Measurements from ENCODE around the gene OSBPL7.

DNA sequence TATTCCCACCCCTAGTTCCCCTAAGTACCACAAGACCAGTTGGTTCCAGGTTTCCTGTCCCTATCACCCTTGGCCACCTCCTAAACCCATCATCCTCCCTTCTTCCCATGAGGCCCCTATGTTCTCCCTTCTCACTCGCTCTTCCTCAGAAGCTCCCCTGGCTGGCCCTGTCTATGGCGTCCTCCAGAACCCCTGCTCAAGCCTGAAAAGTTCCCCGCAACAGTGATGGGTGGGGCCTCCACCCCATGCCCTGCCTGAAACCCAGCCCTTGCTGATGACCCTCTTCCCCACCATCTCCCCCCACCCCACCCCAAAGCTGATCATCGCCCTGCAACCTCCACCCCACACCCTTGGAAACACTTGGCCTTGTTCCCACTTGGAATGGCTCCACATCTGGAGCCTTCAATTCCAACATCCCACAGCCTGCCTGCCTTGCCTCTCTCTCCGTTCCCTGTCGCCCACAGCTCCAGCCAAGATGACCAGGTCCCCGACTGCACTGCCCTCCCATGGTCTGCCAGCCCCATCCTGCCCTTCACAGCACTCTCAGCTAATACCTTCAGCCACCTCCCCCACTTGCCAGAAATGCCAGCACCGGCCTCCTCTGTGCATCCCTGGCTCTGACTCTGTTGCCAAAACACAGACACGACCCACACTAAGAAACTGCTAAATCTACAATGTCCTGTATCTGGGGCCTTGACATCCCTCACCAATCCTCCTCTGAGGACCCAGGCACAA is 10.5 kb downstream of the OSBPL7 start:
- TF ChIP-seq, protein P1, sequence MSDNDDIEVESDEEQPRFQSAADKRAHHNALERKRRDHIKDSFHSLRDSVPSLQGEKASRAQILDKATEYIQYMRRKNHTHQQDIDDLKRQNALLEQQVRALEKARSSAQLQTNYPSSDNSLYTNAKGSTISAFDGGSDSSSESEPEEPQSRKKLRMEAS (IDR thresholded peaks at IDR 0.05) = no peak
- TF ChIP-seq CEBPB (IDR thresholded peaks at IDR 0.05) = no peak

Measured in Ishikawa (cell line).